HepG2 (cell line): Measurements from ENCODE around the gene CMTM5. TPM values are rescaled to one million over a fixed set of nuclear protein-coding genes. Genes with fewer than 3 reads are reported as not detected.

Experiments
- ATAC-seq: fragments of 200-7000 bp; cut with Tn5 transposase; 3 replicates; pipeline ENCODE4 v1.9.1; 2020; ENCODE audit warnings: mild to moderate bottlenecking, moderate library complexity
- BruUV-seq: library from RNA; stranded (reverse); fragments of 400-500 nt; replicated peaks from 2 replicates; lab custom pipeline; 2021; lab: Mats Ljungman, UMichigan
- CTCF ChIA-PET: fragments of 300-600 bp; formaldehyde crosslinking; extraction: SDS; loops from one replicate; lab custom pipeline; 2021; ENCODE audit warnings: low total read pairs, inconsistent platforms, low intra/inter-chr PET ratio; lab: Yijun Ruan, JAX
- POLR2A ChIA-PET: fragments of 350-600 bp; sonication (Branson Sonifier 250); formaldehyde crosslinking; loops from one replicate; lab custom pipeline; 2020; ENCODE audit warnings: antibody characterized with exemption, inconsistent platforms; lab: Yijun Ruan, JAX
- DNase-seq: peaks from one replicate; pipeline ENCODE4 v3.0.0-alpha.2; 2015; ENCODE audit warnings: low spot score
- FAIRE-seq: peaks from 3 replicates; lab custom pipeline; 2011; peaks lifted over from hg19 to GRCh38; lab: Jason Lieb, UNC
- H2AFZ ChIP-seq: one replicate; pipeline ENCODE4 v1.6.1; 2011; ENCODE audit warnings: low read length, inconsistent platforms
- H3K27ac ChIP-seq: fragments of 300-600 bp; 3 replicates; pipeline ENCODE4 v1.8.0; 2011; ENCODE audit warnings: mixed run types, mild to moderate bottlenecking, mixed read lengths, low read length, inconsistent platforms; ENCODE audit not compliant: insufficient read depth; ENCODE audit errors: extremely low read length
- H3K27me3 ChIP-seq, 2 experiments: fragments of 200-600 bp in 1 of 2; 2 replicates in 1 of 2; 3 replicates in 1 of 2; pipeline versions ENCODE4 v1.6.0 to v1.8.0; 2011; ENCODE audit warnings: low read length in 2 of 2, mild to moderate bottlenecking in 2 of 2, moderate library complexity in 2 of 2, inconsistent platforms in 1 of 2; ENCODE audit not compliant: insufficient read depth in 2 of 2, control insufficient read depth in 1 of 2
- H3K36me3 ChIP-seq, 2 experiments: fragments of 200-600 bp in 1 of 2; replicated peaks in 1 of 2; 2 replicates in 1 of 2; 3 replicates in 1 of 2; pipeline versions ENCODE4 v1.5.1 to v1.8.0; 2011; ENCODE audit warnings: low read length in 2 of 2, inconsistent platforms in 1 of 2; ENCODE audit not compliant: insufficient read depth in 2 of 2, control insufficient read depth in 1 of 2
- H3K4me1 ChIP-seq: 2 replicates; pipeline ENCODE4 v1.5.1; 2012; ENCODE audit warnings: low read length, inconsistent platforms; ENCODE audit not compliant: insufficient read depth
- H3K4me2 ChIP-seq: 2 replicates; pipeline ENCODE4 v1.6.0; 2011; ENCODE audit warnings: low read depth, low read length, inconsistent platforms
- H3K4me3 ChIP-seq, 3 experiments: fragments of 200-600 bp in 1 of 3; sonication (generic), shearing (Covaris generic) in 1 of 3; replicated peaks in 1 of 3; 2 replicates each; pipeline ENCODE4 v1.5.1; 2011 to 2016; ENCODE audit warnings: low read length in 3 of 3, inconsistent platforms in 2 of 3, low read depth in 2 of 3, mild to moderate bottlenecking in 2 of 3, control low read depth in 1 of 3, mixed read lengths in 1 of 3; ENCODE audit not compliant: insufficient read depth in 1 of 3
- H3K79me2 ChIP-seq: one replicate; pipeline ENCODE4 v1.6.1; 2011; ENCODE audit warnings: low read length, inconsistent platforms; ENCODE audit not compliant: insufficient read depth
- H3K9ac ChIP-seq: 2 replicates; pipeline ENCODE4 v1.6.0; 2011; ENCODE audit warnings: mild to moderate bottlenecking, low read depth, low read length, inconsistent platforms; ENCODE audit not compliant: insufficient read depth
- H3K9me3 ChIP-seq: 2 replicates; pipeline ENCODE4 v1.5.1; 2012; ENCODE audit warnings: mild to moderate bottlenecking, low read length
- H4K20me1 ChIP-seq: 2 replicates; pipeline ENCODE4 v1.6.0; 2011; ENCODE audit warnings: inconsistent platforms, mild to moderate bottlenecking, low read length, moderate library complexity; ENCODE audit not compliant: insufficient read depth
- ETV5 ChIP-seq: IDR thresholded peaks from 2 replicates; pipeline ENCODE4 v1.6.1; 2018; ENCODE audit warnings: missing biosample characterization, missing genetic modification reagents, inconsistent platforms, borderline replicate concordance
- FOXA1 ChIP-seq, 2 experiments: fragments of 450-650 bp in 1 of 2; sonication (generic) in 1 of 2; formaldehyde crosslinking in 1 of 2; IDR thresholded peaks; 2 replicates each; pipeline versions ENCODE4 v1.4.0 to v1.6.1; 2016 to 2020; ENCODE audit warnings: missing genetic modification reagents in 1 of 2
- FOXK2 ChIP-seq: fragments of 450-650 bp; IDR thresholded peaks from 2 replicates; pipeline ENCODE4 v1.6.1; 2016
- LCORL ChIP-seq, 2 experiments: fragments of 450-650 bp in 1 of 2; sonication (generic) in 1 of 2; formaldehyde crosslinking in 1 of 2; IDR thresholded peaks; 2 replicates each; pipeline versions ENCODE4 v1.5.0 to v1.6.1; 2017 to 2020; ENCODE audit warnings: antibody characterized with exemption in 1 of 2, missing genetic modification reagents in 1 of 2
- MBD4 ChIP-seq: IDR thresholded peaks from 2 replicates; pipeline ENCODE4 v1.6.1; 2012; ENCODE audit warnings: low read length, inconsistent platforms, borderline replicate concordance
- MIER3 ChIP-seq: IDR thresholded peaks from 2 replicates; pipeline ENCODE4 v1.6.1; 2016; ENCODE audit warnings: missing compliant biosample characterization, borderline replicate concordance
- NFRKB ChIP-seq: fragments of 450-650 bp; IDR thresholded peaks from 2 replicates; pipeline ENCODE4 v1.6.1; 2017
- NR2C2 ChIP-seq: sonication (generic); formaldehyde crosslinking; IDR thresholded peaks from 2 replicates; pipeline ENCODE4 v1.4.0; 2020; ENCODE audit warnings: missing genetic modification reagents, mild to moderate bottlenecking, moderate library complexity, borderline replicate concordance
- SOX6 ChIP-seq, 2 experiments: fragments of 450-650 bp in 1 of 2; sonication (generic) in 1 of 2; formaldehyde crosslinking in 1 of 2; IDR thresholded peaks; 2 replicates each; pipeline versions ENCODE4 v1.4.0 to v1.6.1; 2017 to 2020; ENCODE audit warnings: antibody characterized with exemption in 1 of 2, mild to moderate bottlenecking in 1 of 2, missing genetic modification reagents in 1 of 2
- SP140L ChIP-seq: sonication (generic); formaldehyde crosslinking; IDR thresholded peaks from 2 replicates; pipeline ENCODE4 v1.4.0; 2020; ENCODE audit warnings: missing genetic modification reagents, borderline replicate concordance
- ZMYM3 ChIP-seq: sonication (generic); formaldehyde crosslinking; IDR thresholded peaks from 2 replicates; pipeline ENCODE4 v1.5.1; 2020; ENCODE audit warnings: mild to moderate bottlenecking, missing genetic modification reagents
- WGBS: methylation state at CpG from one replicate; pipeline ENCODE4 v1.1.6; 2017; ENCODE audit warnings: low lambda C conversion rate; 5-methylcytosine and 5-hydroxymethylcytosine counted together
- in situ Hi-C: cut with HindIII; loops from 2 replicates; pipeline ENCODE4 v1.10.0; 2017; ENCODE audit warnings: low pct_unique_long_range_greater_than_20kb; ENCODE audit not compliant: extremely low pct_ligation_motif_present
- intact Hi-C: fragments of 100-400 bp; cut with micrococcal nuclease; formaldehyde crosslinking; loops from one replicate; pipeline ENCODE4 v1.10.0; 2022; ENCODE audit not compliant: unreplicated experiment
- polyA plus RNA-seq, 8 experiments: library from polyadenylated mRNA; depleted of rRNA in 3 of 8; stranded (reverse) in 7 of 8; unstranded in 1 of 8; fragments of >200 nt; fragmentation: Illumina TruSeq in 4 of 8; extraction: Trizol in 4 of 8; gene quantifications; 2 replicates each; pipeline versions ENCODE4 v1.2.1 to v1.2.3, GENCODE V29; 2011 to 2016; ENCODE audit warnings: low read depth in 4 of 8, missing spikeins in 1 of 8, mixed read lengths in 1 of 8; ENCODE audit not compliant: insufficient read depth in 1 of 8
- total RNA-seq, 5 experiments: library from RNA; depleted of rRNA; stranded (reverse); fragments of >200 nt; fragmentation: Illumina TruSeq; extraction: Trizol; gene quantifications; 2 replicates each; pipeline ENCODE4 v1.2.3, GENCODE V29; 2016; ENCODE audit warnings: low read depth in 1 of 5
- TF ChIP-seq, protein P1 (sequence below): IDR thresholded peaks from 2 replicates; pipeline ENCODE4 v1.6.1; 2016; ENCODE audit warnings: low read depth
- TF ChIP-seq, protein P2 (sequence below): sonication (generic); formaldehyde crosslinking; IDR thresholded peaks from 2 replicates; pipeline ENCODE4 v1.4.0; 2020; ENCODE audit warnings: missing genetic modification reagents, borderline replicate concordance

Gene CMTM5
- total and polyA plus RNA-seq, 2 of the 13 experiments (the other 11 are each of a cell fraction or from before 2014, with no cell fraction given), result not detected

DNA sequence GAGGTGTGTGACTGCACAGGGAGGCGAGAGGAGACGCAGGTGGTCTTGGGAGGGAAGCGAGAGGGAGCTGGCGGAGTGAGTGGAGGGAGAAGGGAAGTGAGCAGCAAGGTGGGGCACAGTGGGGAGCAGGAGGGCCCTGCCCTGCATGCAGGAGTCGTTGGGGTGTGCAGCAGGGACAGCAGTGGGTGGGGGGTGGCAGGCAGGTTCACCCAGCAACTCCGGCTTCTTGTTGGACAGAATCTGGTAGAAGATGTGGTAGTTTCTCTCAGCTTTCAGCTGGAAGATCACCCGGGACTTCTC, 26.2 kb downstream of the CMTM5 start (continued):
- TF ChIP-seq LCORL (IDR thresholded peaks at IDR 0.05) (0 out of 2 replicates have a peak, but pooled peaks have one; percentile 19), LCORL (CRISPR knock-in tag; IDR thresholded peaks at IDR 0.05) (no peak), NR2C2 (CRISPR knock-in tag) (no peak), MIER3 (no peak), NFRKB (peak; percentile 2; the same call in 1 of the 2 replicates), SP140L (no peak), FOXA1 (IDR thresholded peaks at IDR 0.05) (0 out of 2 replicates have a peak, but pooled peaks have one; percentile 0), FOXA1 (CRISPR knock-in tag; IDR thresholded peaks at IDR 0.05) (no peak), MBD4 (no peak)
- TF ChIP-seq, protein P1, sequence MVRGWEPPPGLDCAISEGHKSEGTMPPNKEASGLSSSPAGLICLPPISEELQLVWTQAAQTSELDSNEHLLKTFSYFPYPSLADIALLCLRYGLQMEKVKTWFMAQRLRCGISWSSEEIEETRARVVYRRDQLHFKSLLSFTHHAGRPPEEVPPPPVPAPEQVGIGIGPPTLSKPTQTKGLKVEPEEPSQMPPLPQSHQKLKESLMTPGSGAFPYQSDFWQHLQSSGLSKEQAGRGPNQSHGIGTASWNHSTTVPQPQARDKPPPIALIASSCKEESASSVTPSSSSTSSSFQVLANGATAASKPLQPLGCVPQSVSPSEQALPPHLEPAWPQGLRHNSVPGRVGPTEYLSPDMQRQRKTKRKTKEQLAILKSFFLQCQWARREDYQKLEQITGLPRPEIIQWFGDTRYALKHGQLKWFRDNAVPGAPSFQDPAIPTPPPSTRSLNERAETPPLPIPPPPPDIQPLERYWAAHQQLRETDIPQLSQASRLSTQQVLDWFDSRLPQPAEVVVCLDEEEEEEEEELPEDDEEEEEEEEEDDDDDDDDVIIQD, result no peak

DNA sequence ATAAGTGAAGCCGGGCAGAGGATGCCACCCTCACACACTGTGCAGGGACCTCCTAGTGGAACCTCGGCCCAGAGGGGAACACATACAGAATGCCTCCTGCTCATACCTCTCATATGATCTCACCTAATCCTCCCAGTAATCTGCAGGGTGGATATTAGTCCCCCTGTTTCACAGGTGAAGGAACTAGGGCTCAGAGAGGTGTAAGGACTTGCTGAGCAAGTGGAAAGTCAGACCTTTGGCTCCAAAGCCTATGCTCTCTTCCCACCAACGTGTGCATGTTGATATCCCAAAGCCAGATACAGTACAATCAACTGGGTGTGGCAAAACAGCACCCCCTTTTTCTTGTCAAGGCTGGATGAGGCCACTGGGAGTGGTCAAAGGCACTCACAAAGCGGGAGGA, 27.1 kb downstream of the CMTM5 start:
- Histone ChIP-seq H3K4me3 (no peak overlapping the region), H3K36me3 (no peaks in the 10 kb centered on the region), H3K4me1 (no peaks in the 10 kb centered on the region), H3K9ac (no peak overlapping the region), H3K27me3 (peaks cover 42 to 95% of the 10 kb centered on the region in 2 experiments; a peak in 4 of 5 replicates)
- BruUV-seq, result no TSS peak
- in situ Hi-C loops (no loop called here), intact Hi-C loops (no loop called here)
- 6% methylated on average over 4 of the region's 4 CpGs for WGBS
- DNase-seq, result no peak
- TF ChIP-seq FOXK2 (no peak), ETV5 (CRISPR knock-in tag) (0 out of 2 replicates have a peak, but pooled peaks have one; percentile 12), ZMYM3 (CRISPR knock-in tag) (no peak), SOX6 (IDR thresholded peaks at IDR 0.05) (no peak), SOX6 (CRISPR knock-in tag; IDR thresholded peaks at IDR 0.05) (no peak)
- TF ChIP-seq, protein P2, sequence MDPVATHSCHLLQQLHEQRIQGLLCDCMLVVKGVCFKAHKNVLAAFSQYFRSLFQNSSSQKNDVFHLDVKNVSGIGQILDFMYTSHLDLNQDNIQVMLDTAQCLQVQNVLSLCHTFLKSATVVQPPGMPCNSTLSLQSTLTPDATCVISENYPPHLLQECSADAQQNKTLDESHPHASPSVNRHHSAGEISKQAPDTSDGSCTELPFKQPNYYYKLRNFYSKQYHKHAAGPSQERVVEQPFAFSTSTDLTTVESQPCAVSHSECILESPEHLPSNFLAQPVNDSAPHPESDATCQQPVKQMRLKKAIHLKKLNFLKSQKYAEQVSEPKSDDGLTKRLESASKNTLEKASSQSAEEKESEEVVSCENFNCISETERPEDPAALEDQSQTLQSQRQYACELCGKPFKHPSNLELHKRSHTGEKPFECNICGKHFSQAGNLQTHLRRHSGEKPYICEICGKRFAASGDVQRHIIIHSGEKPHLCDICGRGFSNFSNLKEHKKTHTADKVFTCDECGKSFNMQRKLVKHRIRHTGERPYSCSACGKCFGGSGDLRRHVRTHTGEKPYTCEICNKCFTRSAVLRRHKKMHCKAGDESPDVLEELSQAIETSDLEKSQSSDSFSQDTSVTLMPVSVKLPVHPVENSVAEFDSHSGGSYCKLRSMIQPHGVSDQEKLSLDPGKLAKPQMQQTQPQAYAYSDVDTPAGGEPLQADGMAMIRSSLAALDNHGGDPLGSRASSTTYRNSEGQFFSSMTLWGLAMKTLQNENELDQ (CRISPR knock-in tag), result no peak
- TF ChIP-seq, all 625 proteins: peak for 1
- Histone ChIP-seq H3K27ac (no peak overlapping the region), H3K4me2 (no peak overlapping the region), H4K20me1 (no peaks in the 10 kb centered on the region), H2AFZ (no peak overlapping the region), H3K9me3 (no peaks in the 10 kb centered on the region), H3K79me2 (no peaks in the 10 kb centered on the region)
- ATAC-seq, result peak; percentile 3; the same call in 1 of the 3 replicates
- no peak for FAIRE-seq
- ChIA-PET CTCF (no interaction called here), POLR2A (no interaction called here)
